ENCODE results near the gene TFAP2A. TPM values are rescaled to one million over a fixed set of nuclear protein-coding genes. Genes with fewer than 3 reads are reported as not detected.
A peak's percentile ranks its signal among the peaks of the same experiment; 100 is the strongest.

TFAP2A gene
- total and polyA plus RNA-seq, 2 donors from 2014 or later: 10.1 to 16.2 TPM

DNA sequence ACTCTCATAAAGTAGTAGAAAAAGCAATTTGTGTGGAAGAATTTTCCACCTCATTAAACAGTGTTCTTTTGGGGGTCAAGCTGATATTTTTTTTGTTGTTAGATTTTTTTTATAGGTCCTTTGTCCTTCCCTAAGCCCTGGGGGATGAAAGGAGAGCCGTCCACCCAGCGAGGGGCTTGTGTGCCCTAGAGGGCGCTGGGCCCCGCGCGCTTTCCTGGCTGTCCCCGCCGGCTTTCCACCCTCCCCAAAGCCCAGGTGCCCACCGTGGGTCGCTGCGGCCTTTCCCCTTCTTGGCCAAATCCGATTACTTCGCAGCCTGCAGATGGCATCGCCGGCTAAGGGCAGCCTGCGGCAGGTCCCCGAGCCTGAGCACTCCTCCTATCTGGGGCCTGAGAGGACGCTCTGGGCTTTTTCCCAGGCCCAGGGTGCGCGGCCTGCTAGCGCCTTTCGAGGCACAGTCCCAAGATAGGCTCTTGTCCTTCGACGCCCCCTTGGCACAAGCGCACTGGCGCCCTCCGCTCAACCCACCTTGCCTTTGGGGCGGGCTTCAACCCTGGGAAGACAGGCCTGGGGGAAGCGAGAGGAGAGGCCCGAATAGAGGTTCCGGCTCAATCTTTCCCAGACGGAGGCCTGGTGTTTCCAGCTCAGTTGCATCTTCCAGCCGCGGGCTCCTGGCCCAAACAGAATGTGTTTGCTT is 33.6 kb downstream of the TFAP2A start:
- no peak overlapping the region for H3K4me3 ChIP-seq (ENCODE audit: low read length in 3 of 3)
- no peak overlapping the region for H3K27ac ChIP-seq (ENCODE audit: low read depth in 2 of 2, low read length in 2 of 2)
- intact Hi-C loops (cut with DNase I): no loop called here
- H3K4me1 ChIP-seq (ENCODE audit: control insufficient read depth in 2 of 3, insufficient read depth in 2 of 3, low read depth in 1 of 3, low read length in 3 of 3): peaks cover 0 to 3% (median 0%) of the 10 kb centered on the region in 3 donors
- no peaks in the 10 kb centered on the region for H3K9me3 ChIP-seq (ENCODE audit: control insufficient read depth in 2 of 3, insufficient read depth in 1 of 3, low read length in 3 of 3)
- DNase-seq (peak in 4 of 5 donors; percentile 64 to 72 (median 70)), FAIRE-seq (no peak)
- TF ChIP-seq, protein P1, sequence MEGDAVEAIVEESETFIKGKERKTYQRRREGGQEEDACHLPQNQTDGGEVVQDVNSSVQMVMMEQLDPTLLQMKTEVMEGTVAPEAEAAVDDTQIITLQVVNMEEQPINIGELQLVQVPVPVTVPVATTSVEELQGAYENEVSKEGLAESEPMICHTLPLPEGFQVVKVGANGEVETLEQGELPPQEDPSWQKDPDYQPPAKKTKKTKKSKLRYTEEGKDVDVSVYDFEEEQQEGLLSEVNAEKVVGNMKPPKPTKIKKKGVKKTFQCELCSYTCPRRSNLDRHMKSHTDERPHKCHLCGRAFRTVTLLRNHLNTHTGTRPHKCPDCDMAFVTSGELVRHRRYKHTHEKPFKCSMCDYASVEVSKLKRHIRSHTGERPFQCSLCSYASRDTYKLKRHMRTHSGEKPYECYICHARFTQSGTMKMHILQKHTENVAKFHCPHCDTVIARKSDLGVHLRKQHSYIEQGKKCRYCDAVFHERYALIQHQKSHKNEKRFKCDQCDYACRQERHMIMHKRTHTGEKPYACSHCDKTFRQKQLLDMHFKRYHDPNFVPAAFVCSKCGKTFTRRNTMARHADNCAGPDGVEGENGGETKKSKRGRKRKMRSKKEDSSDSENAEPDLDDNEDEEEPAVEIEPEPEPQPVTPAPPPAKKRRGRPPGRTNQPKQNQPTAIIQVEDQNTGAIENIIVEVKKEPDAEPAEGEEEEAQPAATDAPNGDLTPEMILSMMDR (IDR thresholded peaks at IDR 0.05; ENCODE audit: borderline replicate concordance, extremely low read depth, insufficient read depth): no peak
- peaks cover 45% of the 10 kb centered on the region for H3K27me3 ChIP-seq (ENCODE audit: control insufficient read depth, insufficient read depth, low read length)
- H3K9ac ChIP-seq (ENCODE audit: low read length in 3 of 3): no peak overlapping the region
- H3K36me3 ChIP-seq (ENCODE audit: control insufficient read depth in 2 of 3, insufficient read depth in 3 of 3, low read length in 3 of 3): no peaks in the 10 kb centered on the region

DNA sequence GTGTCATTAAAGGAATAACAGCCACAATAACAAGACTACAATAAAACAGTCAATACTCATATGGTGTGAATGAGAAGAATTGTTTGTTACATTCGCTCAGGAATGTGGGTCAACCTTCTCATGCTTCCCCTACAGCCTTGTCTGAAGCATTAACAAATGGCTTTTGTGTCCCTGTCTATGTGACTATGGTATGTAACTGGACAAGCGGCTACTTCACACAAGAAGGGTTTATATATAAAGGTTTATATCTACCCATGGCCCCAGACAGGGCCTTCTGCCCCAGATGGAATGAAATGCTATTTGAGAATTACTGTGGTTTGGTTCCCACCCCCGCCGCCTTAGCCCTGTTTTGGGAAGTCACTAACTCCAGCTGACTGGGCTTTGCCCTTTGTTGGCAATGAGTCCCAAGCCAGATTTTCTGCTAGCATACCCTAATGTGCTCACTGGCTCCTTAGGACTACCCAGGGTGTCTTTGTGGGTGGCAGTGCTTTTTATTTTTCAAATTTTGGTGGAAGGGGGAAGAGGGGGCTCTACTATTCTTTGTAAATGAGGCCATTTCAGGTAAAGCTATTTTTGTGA is 39.4 kb downstream of the TFAP2A start:
- no peak for FAIRE-seq
- TF ChIP-seq, protein P1 (IDR thresholded peaks at IDR 0.05; ENCODE audit: borderline replicate concordance, extremely low read depth, insufficient read depth): no peak

DNA sequence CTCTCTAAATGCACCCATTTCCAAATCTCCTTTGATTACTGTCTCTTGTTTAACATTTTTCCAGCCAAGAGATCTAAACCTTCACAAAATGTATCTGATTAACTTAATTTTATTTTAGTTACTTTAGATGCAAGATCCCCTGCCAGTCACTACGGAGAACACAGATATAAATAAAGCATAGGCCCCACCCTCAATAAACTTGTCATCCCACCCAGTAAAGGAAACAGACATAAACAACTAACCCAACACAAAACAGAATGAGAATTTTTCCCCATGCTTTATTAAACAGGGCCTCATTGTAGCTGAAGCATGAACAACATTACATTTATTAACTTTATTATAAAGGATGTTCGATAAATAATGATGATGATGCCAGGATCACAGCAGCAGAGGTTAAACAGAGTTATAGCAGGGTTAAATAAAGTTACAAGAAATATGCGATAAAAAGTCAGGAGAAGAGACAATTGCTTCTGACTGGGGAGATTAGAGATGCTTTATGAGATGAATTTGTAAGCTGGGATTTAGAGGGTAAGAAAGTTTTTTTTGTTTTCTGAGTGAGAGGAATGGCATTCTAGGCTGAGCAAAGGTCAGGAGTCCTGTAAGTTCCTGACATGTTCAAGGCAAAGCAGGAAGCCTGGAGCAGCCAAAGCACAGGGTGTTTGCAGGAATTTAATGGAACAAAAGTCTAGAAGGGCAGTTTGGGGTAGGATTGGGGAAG is 41.1 kb downstream of the TFAP2A start:
- Histone ChIP-seq H3K4me3 (ENCODE audit: low read length in 3 of 3) (no peak overlapping the region), H3K27ac (ENCODE audit: low read depth in 2 of 2, low read length in 2 of 2) (no peak overlapping the region), H3K27me3 (ENCODE audit: control insufficient read depth, insufficient read depth, low read length) (no peaks in the 10 kb centered on the region), H3K9me3 (ENCODE audit: control insufficient read depth in 2 of 3, insufficient read depth in 1 of 3, low read length in 3 of 3) (no peaks in the 10 kb centered on the region), H3K36me3 (ENCODE audit: control insufficient read depth in 2 of 3, insufficient read depth in 3 of 3, low read length in 3 of 3) (no peaks in the 10 kb centered on the region), H3K9ac (ENCODE audit: low read length in 3 of 3) (no peak overlapping the region), H3K4me1 (ENCODE audit: control insufficient read depth in 2 of 3, insufficient read depth in 2 of 3, low read depth in 1 of 3, low read length in 3 of 3) (peaks cover 0 to 3% (median 0%) of the 10 kb centered on the region in 3 donors)
- intact Hi-C loops (cut with DNase I): no loop called here
- FAIRE-seq: no peak
- peak in 1 of 5 donors; percentile 47 for DNase-seq
- TF ChIP-seq, protein P1 (IDR thresholded peaks at IDR 0.05; ENCODE audit: borderline replicate concordance, extremely low read depth, insufficient read depth): no peak

More for the DNA sequence above, 39.4 kb downstream of the TFAP2A start:
- no peak overlapping the region for H3K27ac ChIP-seq (ENCODE audit: low read depth in 2 of 2, low read length in 2 of 2)
- H3K4me3 ChIP-seq (ENCODE audit: low read length in 3 of 3): no peak overlapping the region
- no peaks in the 10 kb centered on the region for H3K9me3 ChIP-seq (ENCODE audit: control insufficient read depth in 2 of 3, insufficient read depth in 1 of 3, low read length in 3 of 3)
- H3K9ac ChIP-seq (ENCODE audit: low read length in 3 of 3): no peak overlapping the region
- intact Hi-C loops (cut with DNase I): no loop called here
- no peaks in the 10 kb centered on the region for H3K36me3 ChIP-seq (ENCODE audit: control insufficient read depth in 2 of 3, insufficient read depth in 3 of 3, low read length in 3 of 3)
- peaks cover 0 to 3% (median 0%) of the 10 kb centered on the region in 3 donors for H3K4me1 ChIP-seq (ENCODE audit: control insufficient read depth in 2 of 3, insufficient read depth in 2 of 3, low read depth in 1 of 3, low read length in 3 of 3)
- peaks cover under 1% of the 10 kb centered on the region for H3K27me3 ChIP-seq (ENCODE audit: control insufficient read depth, insufficient read depth, low read length)
- DNase-seq: no peak

Measured in kidney (tissue), 14 donors.